Nephron (organoid): Measurements from ENCODE around the gene FGF3.

ENCODE experiments used
- H3K27ac Mint-ChIP-seq, 3 experiments: 2 replicates each; pipeline ENCODE4 v1.8.0; 2020; ENCODE audit warnings: mixed read lengths in 3 of 3, mild to moderate bottlenecking in 2 of 3, moderate library complexity in 1 of 3
- H3K27me3 Mint-ChIP-seq: 2 replicates; pipeline ENCODE4 v1.8.0; 2021; ENCODE audit warnings: low read depth, mild to moderate bottlenecking, moderate library complexity, mixed read lengths
- H3K36me3 Mint-ChIP-seq: 2 replicates; pipeline ENCODE4 v1.8.0; 2020; ENCODE audit warnings: low read depth, mixed read lengths
- H3K4me1 Mint-ChIP-seq: 2 replicates; pipeline ENCODE4 v1.8.0; 2020; ENCODE audit warnings: mixed read lengths
- H3K4me3 Mint-ChIP-seq, 3 experiments: 2 replicates each; pipeline ENCODE4 v1.8.0; 2020; ENCODE audit warnings: mild to moderate bottlenecking in 3 of 3, mixed read lengths in 3 of 3, moderate library complexity in 2 of 3
- H3K9me3 Mint-ChIP-seq: 2 replicates; pipeline ENCODE4 v1.8.0; 2020; ENCODE audit warnings: mixed read lengths
- TF ChIP-seq, protein P1 (sequence below), 3 experiments: fragments of 200-600 bp; sonication (generic); IDR thresholded peaks; one replicate each; pipeline ENCODE4 v1.5.0; 2021; ENCODE audit warnings: antibody characterized with exemption in 3 of 3; ENCODE audit not compliant: unreplicated experiment in 3 of 3

Gene FGF3

DNA sequence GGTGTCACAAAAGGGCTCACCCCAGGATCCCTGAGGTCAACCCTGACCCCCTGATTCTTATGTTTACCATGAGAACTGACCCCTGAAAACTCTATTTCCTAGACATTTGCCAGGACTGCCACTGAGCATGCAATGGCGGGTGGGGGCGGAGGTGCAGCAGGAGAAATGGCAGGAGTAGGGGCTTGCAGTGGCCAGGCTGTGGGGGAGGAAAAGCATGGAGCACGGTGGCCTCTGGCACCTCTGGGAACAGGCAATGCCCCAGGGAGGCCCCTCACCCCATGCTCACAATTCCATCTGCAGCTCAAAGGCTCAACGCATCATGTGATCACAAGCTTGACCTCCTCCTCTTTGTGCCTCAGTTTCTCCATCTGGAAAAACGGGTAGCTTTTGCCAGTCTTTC lies 46.5 kb upstream of the FGF3 start:
- peaks cover 17% of the 10 kb centered on the region for H3K4me1 Mint-ChIP-seq
- TF ChIP-seq, protein P1, sequence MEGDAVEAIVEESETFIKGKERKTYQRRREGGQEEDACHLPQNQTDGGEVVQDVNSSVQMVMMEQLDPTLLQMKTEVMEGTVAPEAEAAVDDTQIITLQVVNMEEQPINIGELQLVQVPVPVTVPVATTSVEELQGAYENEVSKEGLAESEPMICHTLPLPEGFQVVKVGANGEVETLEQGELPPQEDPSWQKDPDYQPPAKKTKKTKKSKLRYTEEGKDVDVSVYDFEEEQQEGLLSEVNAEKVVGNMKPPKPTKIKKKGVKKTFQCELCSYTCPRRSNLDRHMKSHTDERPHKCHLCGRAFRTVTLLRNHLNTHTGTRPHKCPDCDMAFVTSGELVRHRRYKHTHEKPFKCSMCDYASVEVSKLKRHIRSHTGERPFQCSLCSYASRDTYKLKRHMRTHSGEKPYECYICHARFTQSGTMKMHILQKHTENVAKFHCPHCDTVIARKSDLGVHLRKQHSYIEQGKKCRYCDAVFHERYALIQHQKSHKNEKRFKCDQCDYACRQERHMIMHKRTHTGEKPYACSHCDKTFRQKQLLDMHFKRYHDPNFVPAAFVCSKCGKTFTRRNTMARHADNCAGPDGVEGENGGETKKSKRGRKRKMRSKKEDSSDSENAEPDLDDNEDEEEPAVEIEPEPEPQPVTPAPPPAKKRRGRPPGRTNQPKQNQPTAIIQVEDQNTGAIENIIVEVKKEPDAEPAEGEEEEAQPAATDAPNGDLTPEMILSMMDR (IDR thresholded peaks at IDR 0.05; ENCODE audit: unreplicated experiment in 3 of 3): no peak
- no peak overlapping the region for H3K27ac Mint-ChIP-seq
- no peaks in the 10 kb centered on the region for H3K9me3 Mint-ChIP-seq
- H3K27me3 Mint-ChIP-seq: peaks cover 60% of the 10 kb centered on the region
- no peaks in the 10 kb centered on the region for H3K36me3 Mint-ChIP-seq
- H3K4me3 Mint-ChIP-seq: no peak overlapping the region

DNA sequence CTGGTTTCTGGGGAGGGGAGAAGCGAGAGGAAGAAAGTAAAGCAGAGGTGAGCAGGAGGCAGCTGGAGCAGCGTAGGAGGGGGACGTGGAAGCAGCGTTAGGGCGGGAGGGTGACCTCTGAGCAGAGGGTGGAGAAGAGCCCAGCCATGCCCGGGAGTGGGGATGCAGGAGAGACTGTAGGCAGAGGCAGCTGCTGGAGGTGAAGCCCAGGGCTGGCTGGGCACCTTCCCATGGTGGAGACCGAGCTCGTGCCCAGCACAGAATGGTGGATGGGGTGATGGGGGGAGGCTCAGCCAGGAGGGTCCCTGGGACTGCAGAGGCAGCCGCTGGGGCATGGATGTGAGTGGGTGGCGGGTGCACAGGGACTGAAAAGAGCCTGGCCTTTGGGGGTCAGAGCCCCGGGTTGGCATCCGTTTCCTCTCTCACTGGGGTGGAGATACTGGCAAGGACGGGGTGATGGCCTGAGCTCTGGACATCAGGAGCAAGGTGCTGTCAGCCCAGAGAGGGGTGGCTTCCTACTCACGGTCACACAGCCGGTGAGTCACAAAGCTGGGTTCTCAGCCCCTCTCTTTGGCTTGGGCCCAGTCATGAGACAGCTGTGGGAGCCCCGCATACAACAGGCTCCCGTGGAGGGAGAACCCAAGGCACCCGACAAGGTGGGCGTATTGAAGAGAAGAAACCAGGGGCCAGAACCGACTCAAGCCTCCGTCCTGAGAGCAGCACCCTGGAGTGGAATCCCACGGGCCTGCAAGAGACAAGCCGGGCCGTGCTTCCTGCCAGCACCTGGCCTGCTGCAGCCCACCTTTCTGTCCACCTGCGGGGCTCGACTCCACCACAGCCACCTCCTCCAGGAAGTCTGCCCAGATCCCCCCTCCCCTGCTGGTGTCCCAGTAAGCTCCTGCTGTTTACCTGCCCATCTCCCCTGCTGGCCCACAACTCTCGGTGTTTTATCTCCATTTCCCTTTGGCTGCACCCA lies 45.8 kb upstream of the FGF3 start:
- Mint-ChIP-seq H3K36me3 (no peaks in the 10 kb centered on the region), H3K27ac (no peak overlapping the region), H3K4me3 (no peak overlapping the region), H3K27me3 (peaks cover 67% of the 10 kb centered on the region), H3K9me3 (no peaks in the 10 kb centered on the region), H3K4me1 (peaks cover 17% of the 10 kb centered on the region)
- TF ChIP-seq, protein P1 (IDR thresholded peaks at IDR 0.05; ENCODE audit: unreplicated experiment in 3 of 3): no peak

DNA sequence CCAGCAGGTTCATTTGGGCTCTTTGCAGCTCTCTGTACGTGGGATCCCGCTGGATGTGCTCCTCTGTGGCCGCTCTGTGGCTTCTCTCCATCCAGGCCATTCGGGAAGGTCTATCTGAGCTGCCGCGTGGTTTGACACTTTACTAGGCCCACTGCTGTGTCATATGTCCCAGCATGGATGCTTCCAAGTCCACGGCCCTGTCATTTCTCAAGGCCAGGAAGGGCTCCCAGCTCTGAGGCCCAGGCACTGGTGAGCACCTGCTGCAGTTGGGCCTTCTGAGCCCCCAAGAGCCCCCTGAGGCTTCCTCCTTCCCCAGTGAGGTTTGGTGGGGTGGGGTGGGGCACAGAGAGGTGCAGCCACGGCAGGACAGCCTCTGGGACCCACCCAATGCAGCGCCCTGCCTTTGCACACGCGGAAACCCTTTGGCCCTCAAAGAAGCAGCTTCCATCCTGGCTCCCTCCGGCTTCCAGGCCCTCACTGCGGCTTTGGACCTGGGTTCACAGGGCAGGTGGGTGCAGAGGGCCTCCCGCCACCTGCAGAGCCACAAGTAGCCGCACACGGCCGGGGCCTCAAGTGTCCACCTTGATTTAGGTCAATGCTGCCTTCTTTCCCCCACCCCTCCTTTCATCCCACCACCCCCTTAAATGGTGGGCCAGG lies 44.5 kb upstream of the FGF3 start:
- Mint-ChIP-seq H3K4me3 (no peak overlapping the region), H3K27me3 (peaks cover 67% of the 10 kb centered on the region), H3K36me3 (no peaks in the 10 kb centered on the region), H3K9me3 (no peaks in the 10 kb centered on the region), H3K4me1 (peaks cover 12% of the 10 kb centered on the region), H3K27ac (no peak overlapping the region)
- TF ChIP-seq, protein P1 (IDR thresholded peaks at IDR 0.05; ENCODE audit: unreplicated experiment in 3 of 3): no peak

DNA sequence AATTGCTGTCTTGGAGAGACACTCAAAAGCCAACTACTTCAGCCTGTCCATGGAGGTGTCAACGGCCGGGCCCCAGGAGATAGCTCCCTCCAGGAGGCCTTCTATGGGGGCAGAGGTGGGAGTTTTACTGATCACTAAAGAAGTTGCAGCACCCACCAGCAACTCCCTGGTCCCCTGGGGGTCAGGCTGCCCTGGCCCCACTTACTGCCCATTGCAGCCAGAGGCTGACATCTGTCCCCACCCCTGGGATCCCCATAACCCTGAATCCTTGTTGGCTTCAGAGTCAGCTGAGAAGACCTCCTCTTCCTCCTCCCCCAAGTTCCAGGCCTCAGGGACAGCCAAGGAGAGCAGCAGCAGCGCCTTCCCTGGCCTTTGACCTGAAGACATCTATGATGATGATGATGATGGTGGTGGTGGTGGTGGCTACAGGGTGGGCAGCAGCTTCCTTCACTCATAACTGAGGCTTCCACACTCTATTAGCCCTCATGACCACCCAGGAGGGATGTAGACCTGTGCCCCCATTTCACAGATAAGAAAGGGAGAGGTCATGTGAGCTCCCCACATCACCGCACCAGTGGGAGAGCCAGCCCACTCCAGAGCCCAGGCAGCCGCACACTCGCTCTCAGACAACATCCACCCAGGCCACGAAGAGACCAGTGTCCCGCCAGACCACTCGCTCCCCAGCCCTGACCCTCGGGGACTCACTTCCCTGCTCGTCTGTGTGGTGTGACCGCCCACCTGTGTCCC lies 43.8 kb upstream of the FGF3 start:
- TF ChIP-seq, protein P1 (IDR thresholded peaks at IDR 0.05; ENCODE audit: unreplicated experiment in 3 of 3): no peak
- no peaks in the 10 kb centered on the region for H3K9me3 Mint-ChIP-seq
- H3K36me3 Mint-ChIP-seq: no peaks in the 10 kb centered on the region
- H3K27me3 Mint-ChIP-seq: peaks cover 66% of the 10 kb centered on the region
- H3K4me3 Mint-ChIP-seq: no peak overlapping the region
- peaks cover 9% of the 10 kb centered on the region for H3K4me1 Mint-ChIP-seq
- H3K27ac Mint-ChIP-seq: no peak overlapping the region

DNA sequence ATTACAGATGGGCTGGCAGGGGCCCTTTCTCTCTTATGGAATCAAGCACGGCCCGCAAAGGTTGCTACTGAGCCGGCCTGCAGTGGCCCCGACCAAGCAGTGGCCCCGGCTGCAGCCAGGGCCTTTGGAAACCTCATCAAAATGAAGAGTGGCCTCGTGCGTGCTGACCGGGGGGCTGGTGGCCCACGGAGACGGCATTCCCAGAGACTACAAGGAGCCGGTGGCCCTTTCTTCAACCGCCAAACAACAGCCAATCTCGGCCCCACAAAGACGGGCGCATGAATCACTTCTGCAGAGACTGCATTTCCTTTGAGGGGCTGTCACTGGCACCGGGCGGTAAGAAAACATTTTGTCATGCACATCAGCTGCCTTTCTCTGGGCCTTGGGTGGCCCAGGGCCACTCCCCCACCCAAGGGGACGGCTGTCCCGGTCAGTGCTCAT lies 43.1 kb upstream of the FGF3 start:
- Mint-ChIP-seq H3K36me3 (no peaks in the 10 kb centered on the region), H3K27ac (no peak overlapping the region), H3K9me3 (no peaks in the 10 kb centered on the region)

More for the DNA sequence above, 43.1 kb upstream of the FGF3 start:
- H3K4me1 Mint-ChIP-seq: peaks cover 5% of the 10 kb centered on the region
- no peak overlapping the region for H3K4me3 Mint-ChIP-seq
- TF ChIP-seq, protein P1 (IDR thresholded peaks at IDR 0.05; ENCODE audit: unreplicated experiment in 3 of 3): no peak
- H3K27me3 Mint-ChIP-seq: peaks cover 70% of the 10 kb centered on the region
